Measurements from ENCODE around the gene RIPOR2.

DNA sequence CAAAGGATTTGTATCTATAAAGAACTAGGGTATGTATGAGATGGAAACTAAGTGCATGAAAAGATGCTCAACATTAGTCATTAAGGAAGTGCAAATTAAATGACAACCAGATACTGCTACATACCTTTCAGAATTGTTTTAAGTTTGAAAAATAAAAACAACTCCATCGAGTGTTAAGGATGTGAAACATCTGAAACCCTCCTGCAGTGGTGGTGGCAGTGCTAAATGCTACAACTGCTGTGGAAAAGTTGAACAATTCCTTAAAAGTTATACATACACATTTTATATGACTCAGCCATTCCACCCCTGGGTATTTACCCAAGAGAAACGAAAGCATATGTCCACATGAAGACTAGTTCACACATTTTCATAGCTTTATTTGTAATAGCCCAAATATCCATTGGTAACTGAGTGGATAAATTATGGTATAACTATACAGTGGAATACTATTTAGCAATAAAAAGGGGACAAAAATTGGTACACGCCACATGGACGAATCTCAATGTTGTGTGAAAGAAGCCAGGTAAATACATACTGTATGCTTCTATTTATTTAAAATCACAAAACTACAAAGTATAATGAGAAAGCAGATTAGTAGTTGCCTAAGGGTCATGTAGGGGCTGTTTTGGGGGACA lies 147.6 kb downstream of the RIPOR2 start:
- TF ChIP-seq, protein P1, sequence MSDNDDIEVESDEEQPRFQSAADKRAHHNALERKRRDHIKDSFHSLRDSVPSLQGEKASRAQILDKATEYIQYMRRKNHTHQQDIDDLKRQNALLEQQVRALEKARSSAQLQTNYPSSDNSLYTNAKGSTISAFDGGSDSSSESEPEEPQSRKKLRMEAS (IDR thresholded peaks at IDR 0.05), result no peak
- TF ChIP-seq, protein P2, sequence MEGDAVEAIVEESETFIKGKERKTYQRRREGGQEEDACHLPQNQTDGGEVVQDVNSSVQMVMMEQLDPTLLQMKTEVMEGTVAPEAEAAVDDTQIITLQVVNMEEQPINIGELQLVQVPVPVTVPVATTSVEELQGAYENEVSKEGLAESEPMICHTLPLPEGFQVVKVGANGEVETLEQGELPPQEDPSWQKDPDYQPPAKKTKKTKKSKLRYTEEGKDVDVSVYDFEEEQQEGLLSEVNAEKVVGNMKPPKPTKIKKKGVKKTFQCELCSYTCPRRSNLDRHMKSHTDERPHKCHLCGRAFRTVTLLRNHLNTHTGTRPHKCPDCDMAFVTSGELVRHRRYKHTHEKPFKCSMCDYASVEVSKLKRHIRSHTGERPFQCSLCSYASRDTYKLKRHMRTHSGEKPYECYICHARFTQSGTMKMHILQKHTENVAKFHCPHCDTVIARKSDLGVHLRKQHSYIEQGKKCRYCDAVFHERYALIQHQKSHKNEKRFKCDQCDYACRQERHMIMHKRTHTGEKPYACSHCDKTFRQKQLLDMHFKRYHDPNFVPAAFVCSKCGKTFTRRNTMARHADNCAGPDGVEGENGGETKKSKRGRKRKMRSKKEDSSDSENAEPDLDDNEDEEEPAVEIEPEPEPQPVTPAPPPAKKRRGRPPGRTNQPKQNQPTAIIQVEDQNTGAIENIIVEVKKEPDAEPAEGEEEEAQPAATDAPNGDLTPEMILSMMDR (IDR thresholded peaks at IDR 0.05; ENCODE audit: low read depth, low read length, missing input control), result no peak
- TF ChIP-seq EGR1 (IDR thresholded peaks at IDR 0.05; ENCODE audit: low read depth in 2 of 2), result no peak
- TF ChIP-seq JUND (IDR thresholded peaks at IDR 0.05), result no peak
- TF ChIP-seq, protein P3, sequence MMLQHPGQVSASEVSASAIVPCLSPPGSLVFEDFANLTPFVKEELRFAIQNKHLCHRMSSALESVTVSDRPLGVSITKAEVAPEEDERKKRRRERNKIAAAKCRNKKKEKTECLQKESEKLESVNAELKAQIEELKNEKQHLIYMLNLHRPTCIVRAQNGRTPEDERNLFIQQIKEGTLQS (IDR thresholded peaks at IDR 0.05), result no peak
- TF ChIP-seq HNF4G (IDR thresholded peaks at IDR 0.05), result no peak
- TF ChIP-seq FOXA1 (IDR thresholded peaks at IDR 0.05), result no peak
- TF ChIP-seq TAF1 (conservative IDR thresholded peaks at IDR 0.05), result no peak

Data from liver (tissue), 3 donors.